HL-60 (cell line): ENCODE measurements around the gene SYNPO2.
"Not testable (repeated sequence)": the region's sequence is repeated elsewhere in the genome, so short reads cannot be mapped to it uniquely, and the experiment has no call there.

ENCODE experiments used
- DNase-seq, 2 experiments: peaks; one replicate each; pipeline ENCODE4 v3.0.0-alpha.2; 2010 to 2020; ENCODE audit warnings: low read depth in 1 of 2, low spot score in 1 of 2
- H3K27ac ChIP-seq: fragments of 250-450 bp; sonication (Bioruptor Pico); replicated peaks from 2 replicates; pipeline ENCODE4 v1.5.1; 2020; ENCODE audit warnings: mild to moderate bottlenecking, moderate library complexity
- H3K27me3 ChIP-seq: fragments of 250-450 bp; sonication (Bioruptor Pico); 2 replicates; pipeline ENCODE4 v1.5.1; 2021; ENCODE audit warnings: mild to moderate bottlenecking, moderate library complexity; ENCODE audit not compliant: insufficient read depth, poor library complexity, severe bottlenecking
- H3K4me3 ChIP-seq: replicated peaks from 2 replicates; pipeline ENCODE4 v1.5.1; 2011; ENCODE audit warnings: mild to moderate bottlenecking, control low read depth, low read length; ENCODE audit not compliant: insufficient read depth
- CTCF ChIP-seq: IDR thresholded peaks from one replicate; pipeline ENCODE4 v1.5.1; 2011; ENCODE audit warnings: low read length, control low read depth, inconsistent platforms; ENCODE audit not compliant: insufficient read depth
- GABPA ChIP-seq: IDR thresholded peaks from 2 replicates; pipeline ENCODE4 v1.6.1; 2012; ENCODE audit warnings: low read depth
- POLR2AphosphoS5 ChIP-seq: IDR thresholded peaks from 2 replicates; pipeline ENCODE4 v1.6.1; 2012; ENCODE audit warnings: low read depth
- REST ChIP-seq: IDR thresholded peaks from 2 replicates; pipeline ENCODE4 v1.6.1; 2012; ENCODE audit warnings: low read depth; ENCODE audit not compliant: insufficient replicate concordance
- SPI1 ChIP-seq: IDR thresholded peaks from 2 replicates; pipeline ENCODE4 v1.6.1; 2012; ENCODE audit warnings: low read depth, mild to moderate bottlenecking, borderline replicate concordance

Gene SYNPO2

GRCh38 chr4:119008761-119009160 is 120.1 kb downstream of the SYNPO2 start:
- H3K4me3 ChIP-seq, result no peak overlapping the region
- TF ChIP-seq POLR2AphosphoS5 (no peak), SPI1 (peak; percentile 7; the same call in 1 of the 2 replicates)
- no peak for DNase-seq
- no peak overlapping the region for H3K27ac ChIP-seq
- H3K27me3 ChIP-seq, result no peaks in the 10 kb centered on the region

GRCh38 chr4:119010221-119010620 is 121.6 kb downstream of the SYNPO2 start:
- TF ChIP-seq SPI1, result peak; percentile 40; the same call in 1 of the 2 replicates
- peak in 1 of 2 experiments; percentile 10 for DNase-seq

DNA sequence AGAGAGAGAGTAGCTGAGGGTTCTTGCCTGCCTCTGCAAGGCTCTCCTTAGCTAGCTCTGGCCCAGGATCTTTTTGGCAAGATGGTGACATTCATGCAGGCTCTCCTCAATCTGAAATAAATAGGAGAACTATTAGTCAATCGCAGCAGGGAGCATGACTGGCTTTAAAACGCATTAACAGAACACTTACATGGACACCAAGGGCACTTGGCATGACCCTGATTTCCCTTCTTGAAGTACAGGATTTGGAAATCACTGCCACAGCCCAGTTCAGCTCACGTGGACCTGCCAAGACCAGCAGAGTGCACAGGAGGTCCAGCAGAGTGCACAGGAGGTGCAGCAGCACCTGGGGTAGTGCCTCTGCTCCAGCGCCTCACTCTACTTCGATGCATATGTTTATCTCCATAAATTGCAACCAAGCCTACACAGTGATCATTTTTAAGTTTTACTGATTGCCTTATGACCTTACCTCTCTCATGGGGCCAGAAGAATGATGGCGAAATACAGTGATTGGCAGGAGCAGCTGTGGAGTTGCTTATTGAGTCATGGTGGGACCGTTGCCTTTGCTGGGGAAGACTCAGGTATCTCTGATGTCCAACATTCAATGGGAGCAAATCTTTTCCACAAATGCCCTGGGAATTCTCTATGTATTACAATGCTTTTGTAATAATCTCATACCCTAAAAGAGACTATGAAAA is 122.4 kb downstream of the SYNPO2 start:
- DNase-seq, result no peak
- Histone ChIP-seq H3K4me3 (no peak overlapping the region), H3K27me3 (no peaks in the 10 kb centered on the region), H3K27ac (no peak overlapping the region)
- TF ChIP-seq CTCF, result no peak
- no peak for TF ChIP-seq POLR2AphosphoS5
- TF ChIP-seq GABPA, result no peak
- no peak for TF ChIP-seq REST
- TF ChIP-seq SPI1, result no peak

More at GRCh38 chr4:119010221-119010620, 121.6 kb downstream of the SYNPO2 start:
- H3K27me3 ChIP-seq, H3K4me3 ChIP-seq, H3K27ac ChIP-seq: not testable (repeated sequence)

DNA sequence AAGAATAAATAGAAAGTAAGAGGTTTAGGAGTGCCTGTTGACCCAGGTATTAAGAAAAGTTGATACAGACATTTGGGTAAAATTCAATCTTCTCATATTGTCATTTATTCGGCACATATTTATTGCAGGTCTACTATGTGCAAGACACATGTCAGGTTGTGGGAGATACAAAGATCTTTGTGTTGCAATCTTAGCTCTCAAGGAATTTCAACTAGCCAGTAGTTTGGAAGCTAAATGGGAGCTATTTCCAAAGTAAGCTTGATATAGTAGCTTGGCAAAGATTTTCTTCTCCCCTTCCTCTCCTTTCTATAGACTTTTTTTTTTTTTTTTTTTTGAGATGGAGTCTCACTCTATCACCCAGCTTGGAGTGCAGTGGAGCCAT is 122.9 kb downstream of the SYNPO2 start:
- TF ChIP-seq GABPA (no peak), CTCF (no peak), SPI1 (no peak), REST (no peak), POLR2AphosphoS5 (no peak)
- DNase-seq, result no peak
- no peak overlapping the region for H3K4me3 ChIP-seq
- no peak overlapping the region for H3K27ac ChIP-seq
- no peaks in the 10 kb centered on the region for H3K27me3 ChIP-seq

DNA sequence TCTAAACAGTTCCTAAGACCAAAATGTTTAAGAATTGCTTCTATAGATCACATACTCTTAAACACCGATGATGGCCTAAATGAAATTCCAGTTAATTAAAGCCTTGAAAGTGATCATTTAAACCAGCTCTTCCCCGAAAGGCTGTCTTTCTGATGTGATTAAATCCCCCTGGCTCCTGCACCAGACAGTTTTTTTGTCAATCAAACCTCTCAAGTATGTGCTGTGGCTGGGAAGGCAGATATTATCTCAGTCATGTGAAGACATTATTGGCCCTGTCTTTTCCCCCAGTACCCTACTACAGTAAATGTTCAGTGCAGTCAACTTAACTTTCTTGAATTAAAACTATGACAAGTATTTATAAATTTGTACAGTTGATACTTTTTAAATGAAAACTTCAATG is 126.0 kb downstream of the SYNPO2 start:
- no peak overlapping the region for H3K27ac ChIP-seq
- TF ChIP-seq POLR2AphosphoS5, result no peak
- no peak for TF ChIP-seq REST
- TF ChIP-seq CTCF, result no peak
- TF ChIP-seq SPI1, result no peak
- no peak for TF ChIP-seq GABPA
- no peak overlapping the region for H3K4me3 ChIP-seq
- no peak for DNase-seq
- no peaks in the 10 kb centered on the region for H3K27me3 ChIP-seq
